Measurements from ENCODE around the gene RASAL1.

DNA sequence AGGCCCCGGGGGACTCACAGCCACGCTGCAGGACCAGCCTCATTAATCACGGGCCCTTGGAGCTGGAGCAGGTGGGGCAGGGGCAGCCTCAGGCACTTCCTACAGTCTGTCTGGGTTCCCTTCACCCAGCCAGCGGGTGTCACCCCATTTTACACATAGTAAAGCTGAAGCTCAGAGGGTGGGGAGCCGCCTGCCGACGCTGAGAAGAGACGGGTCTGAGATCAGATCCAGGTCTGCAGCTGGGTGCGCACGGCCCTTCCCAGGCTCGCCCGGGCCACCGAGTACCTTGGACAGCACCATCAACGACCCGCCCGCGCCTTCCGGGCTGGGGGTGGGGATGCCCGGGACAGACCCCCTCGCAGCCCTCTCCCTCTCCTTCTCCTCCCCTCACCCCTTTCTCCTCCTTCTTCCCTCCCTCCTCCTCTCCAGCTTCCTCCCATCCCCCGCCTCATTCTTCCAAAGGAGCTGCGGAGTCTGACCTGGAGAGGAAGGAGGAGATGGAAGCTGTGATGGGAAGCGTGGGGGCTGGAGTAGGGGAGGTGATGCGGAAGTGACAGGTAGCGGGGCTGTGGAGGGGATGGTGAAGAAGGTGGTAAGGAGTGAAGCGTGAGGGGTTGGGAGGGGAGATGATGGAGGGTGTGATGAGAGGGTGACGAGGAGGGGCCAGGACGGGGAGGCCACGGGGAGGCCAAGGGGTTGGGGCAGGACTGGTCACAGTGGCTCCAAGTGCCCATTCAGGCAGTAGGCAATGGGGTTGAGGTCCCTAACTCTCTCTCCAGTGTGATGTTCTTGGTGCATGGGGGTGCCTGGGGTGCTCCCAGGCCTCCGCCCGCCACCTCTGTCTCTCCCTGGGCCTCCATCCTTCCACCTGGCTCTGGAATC, 70.2 kb downstream of the RASAL1 start:
- TF ChIP-seq POLR2AphosphoS5 (IDR thresholded peaks at IDR 0.05) = no peak
- TF ChIP-seq, protein P1, sequence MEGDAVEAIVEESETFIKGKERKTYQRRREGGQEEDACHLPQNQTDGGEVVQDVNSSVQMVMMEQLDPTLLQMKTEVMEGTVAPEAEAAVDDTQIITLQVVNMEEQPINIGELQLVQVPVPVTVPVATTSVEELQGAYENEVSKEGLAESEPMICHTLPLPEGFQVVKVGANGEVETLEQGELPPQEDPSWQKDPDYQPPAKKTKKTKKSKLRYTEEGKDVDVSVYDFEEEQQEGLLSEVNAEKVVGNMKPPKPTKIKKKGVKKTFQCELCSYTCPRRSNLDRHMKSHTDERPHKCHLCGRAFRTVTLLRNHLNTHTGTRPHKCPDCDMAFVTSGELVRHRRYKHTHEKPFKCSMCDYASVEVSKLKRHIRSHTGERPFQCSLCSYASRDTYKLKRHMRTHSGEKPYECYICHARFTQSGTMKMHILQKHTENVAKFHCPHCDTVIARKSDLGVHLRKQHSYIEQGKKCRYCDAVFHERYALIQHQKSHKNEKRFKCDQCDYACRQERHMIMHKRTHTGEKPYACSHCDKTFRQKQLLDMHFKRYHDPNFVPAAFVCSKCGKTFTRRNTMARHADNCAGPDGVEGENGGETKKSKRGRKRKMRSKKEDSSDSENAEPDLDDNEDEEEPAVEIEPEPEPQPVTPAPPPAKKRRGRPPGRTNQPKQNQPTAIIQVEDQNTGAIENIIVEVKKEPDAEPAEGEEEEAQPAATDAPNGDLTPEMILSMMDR (IDR thresholded peaks at IDR 0.05) = no peak
- TF ChIP-seq EP300 (IDR thresholded peaks at IDR 0.05) = no peak
- TF ChIP-seq POLR2A (IDR thresholded peaks at IDR 0.05) = no peak
